ENCODE results near the gene ZNF124.

DNA sequence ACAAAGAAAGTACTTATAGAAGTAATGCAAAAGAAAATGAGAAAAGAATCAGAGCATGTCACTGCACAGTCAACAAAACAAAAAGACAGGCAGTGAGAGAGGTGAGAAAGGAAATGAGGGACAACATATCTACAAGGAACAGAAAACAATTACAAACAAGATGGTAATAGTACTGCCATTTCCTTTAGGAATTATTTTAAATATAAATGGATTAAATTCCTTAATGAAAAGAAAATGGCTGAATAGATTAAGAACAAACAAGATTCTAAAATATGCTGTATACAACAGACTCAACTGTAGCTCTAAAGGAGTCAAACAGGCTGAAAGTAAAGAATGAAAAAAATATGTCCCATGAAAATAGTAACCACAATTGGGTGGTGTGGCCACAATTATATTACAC is 22.1 kb upstream of the ZNF124 start:
- TF ChIP-seq, protein P1, sequence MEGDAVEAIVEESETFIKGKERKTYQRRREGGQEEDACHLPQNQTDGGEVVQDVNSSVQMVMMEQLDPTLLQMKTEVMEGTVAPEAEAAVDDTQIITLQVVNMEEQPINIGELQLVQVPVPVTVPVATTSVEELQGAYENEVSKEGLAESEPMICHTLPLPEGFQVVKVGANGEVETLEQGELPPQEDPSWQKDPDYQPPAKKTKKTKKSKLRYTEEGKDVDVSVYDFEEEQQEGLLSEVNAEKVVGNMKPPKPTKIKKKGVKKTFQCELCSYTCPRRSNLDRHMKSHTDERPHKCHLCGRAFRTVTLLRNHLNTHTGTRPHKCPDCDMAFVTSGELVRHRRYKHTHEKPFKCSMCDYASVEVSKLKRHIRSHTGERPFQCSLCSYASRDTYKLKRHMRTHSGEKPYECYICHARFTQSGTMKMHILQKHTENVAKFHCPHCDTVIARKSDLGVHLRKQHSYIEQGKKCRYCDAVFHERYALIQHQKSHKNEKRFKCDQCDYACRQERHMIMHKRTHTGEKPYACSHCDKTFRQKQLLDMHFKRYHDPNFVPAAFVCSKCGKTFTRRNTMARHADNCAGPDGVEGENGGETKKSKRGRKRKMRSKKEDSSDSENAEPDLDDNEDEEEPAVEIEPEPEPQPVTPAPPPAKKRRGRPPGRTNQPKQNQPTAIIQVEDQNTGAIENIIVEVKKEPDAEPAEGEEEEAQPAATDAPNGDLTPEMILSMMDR (IDR thresholded peaks at IDR 0.05), result no peak
- TF ChIP-seq POLR2A (IDR thresholded peaks at IDR 0.05), result no peak
